Nasal cavity respiratory epithelium epithelial cell of viscerocranial mucosa (primary cell): ENCODE results near the gene METTL25. TPM values are rescaled to one million over a fixed set of nuclear protein-coding genes. Genes with fewer than 3 reads are reported as not detected.

Experiments
- total RNA-seq: library from RNA; depleted of rRNA; stranded (reverse); fragments of >200 nt; gene quantifications from 2 replicates; pipeline ENCODE4 v1.2.3, GENCODE V29; 2014

METTL25 gene, protein sequence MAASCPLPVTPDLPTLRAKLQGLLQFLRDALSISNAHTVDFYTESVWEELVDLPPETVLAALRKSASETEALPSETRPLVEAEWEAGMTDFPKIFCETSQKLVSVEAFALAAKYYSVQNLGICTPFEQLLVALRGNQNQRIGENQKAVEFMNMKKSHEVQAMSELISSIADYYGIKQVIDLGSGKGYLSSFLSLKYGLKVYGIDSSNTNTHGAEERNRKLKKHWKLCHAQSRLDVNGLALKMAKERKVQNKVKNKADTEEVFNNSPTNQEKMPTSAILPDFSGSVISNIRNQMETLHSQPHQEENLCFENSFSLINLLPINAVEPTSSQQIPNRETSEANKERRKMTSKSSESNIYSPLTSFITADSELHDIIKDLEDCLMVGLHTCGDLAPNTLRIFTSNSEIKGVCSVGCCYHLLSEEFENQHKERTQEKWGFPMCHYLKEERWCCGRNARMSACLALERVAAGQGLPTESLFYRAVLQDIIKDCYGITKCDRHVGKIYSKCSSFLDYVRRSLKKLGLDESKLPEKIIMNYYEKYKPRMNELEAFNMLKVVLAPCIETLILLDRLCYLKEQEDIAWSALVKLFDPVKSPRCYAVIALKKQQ
- 3.4 and 6.3 TPM in 2 replicates for total RNA-seq

GRCh38 chr12:82358200-82359114, at the start of gene METTL25, which contains the start of gene CCDC59:
Gene METTL25, plus strand, starts transcription at chr12:82358529. Its CDS starts 37 bp downstream, at chr12:82358566.
Gene CCDC59, minus strand, starts transcription at chr12:82358387. Its CDS starts 11 bp downstream, at chr12:82358376.

Other genes starting within 250 kb of the METTL25 start
- gene CCDC59, start 142 bp upstream of the METTL25 start, total RNA-seq: 86.1 and 112 TPM in 2 replicates